Activated CD8-positive, alpha-beta memory T cell treated with anti-CD3 and anti-CD28 coated beads for 4 hours (primary cell): ENCODE measurements around the gene EMILIN3.

ENCODE experiments used
- DNase-seq, 2 donors: peaks; one replicate each; pipeline ENCODE4 v3.0.0-alpha.2; 2020; ENCODE audit warnings: low read depth in 2 of 2

The EMILIN3 gene, protein sequence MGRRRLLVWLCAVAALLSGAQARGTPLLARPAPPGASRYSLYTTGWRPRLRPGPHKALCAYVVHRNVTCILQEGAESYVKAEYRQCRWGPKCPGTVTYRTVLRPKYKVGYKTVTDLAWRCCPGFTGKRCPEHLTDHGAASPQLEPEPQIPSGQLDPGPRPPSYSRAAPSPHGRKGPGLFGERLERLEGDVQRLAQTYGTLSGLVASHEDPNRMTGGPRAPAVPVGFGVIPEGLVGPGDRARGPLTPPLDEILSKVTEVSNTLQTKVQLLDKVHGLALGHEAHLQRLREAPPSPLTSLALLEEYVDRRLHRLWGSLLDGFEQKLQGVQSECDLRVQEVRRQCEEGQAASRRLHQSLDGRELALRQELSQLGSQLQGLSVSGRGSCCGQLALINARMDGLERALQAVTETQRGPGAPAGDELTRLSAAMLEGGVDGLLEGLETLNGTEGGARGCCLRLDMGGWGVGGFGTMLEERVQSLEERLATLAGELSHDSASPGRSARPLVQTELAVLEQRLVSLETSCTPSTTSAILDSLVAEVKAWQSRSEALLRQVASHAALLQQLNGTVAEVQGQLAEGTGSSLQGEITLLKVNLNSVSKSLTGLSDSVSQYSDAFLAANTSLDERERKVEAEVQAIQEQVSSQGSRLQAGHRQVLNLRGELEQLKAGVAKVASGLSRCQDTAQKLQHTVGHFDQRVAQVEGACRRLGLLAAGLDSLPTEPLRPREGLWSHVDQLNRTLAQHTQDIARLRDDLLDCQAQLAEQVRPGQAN

DNA sequence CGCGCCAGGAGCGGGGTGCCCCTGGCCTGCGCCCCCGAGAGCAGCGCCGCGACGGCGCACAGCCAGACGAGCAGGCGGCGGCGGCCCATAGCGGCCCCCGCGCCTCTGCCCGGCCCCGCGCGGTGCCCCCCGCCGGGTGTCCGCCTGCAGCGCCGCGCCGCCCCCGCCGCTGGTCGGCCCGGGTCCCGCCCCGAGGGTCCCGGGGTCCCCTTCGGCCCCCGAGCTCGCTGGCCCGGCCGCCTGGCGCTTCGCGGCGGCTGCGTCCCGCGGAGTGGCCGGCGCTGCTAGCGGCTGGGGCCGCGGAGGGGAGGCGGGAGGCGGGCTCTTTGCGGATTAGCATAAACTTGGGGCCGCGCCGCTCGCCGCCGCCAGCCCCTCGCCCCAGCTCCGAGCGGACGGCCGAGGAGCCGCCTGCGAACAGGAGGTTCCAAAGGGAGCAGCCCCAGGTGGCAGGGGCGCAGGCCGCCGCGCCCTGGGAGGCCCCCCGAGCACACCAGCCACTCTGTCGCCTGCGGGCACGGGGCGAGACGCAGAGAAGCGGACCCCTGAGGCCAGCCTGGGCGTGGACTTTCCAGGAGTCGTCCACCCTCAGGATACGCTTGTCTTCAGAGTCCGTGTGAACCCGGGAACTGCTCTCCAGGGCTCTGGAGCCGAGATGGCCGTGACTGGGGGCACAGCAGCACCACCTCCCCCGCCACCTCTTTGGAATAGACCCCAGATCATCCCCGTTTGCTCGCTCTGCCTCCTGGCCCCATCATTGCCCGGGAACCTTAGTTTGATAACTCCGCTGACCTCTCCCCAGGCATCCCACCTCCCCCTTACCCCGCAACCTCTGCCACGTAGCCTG lies at the start of gene EMILIN3:
Gene EMILIN3, minus strand, starts transcription at position 273 of the 847 bp plus-strand sequence. Its CDS starts 184 bp downstream, at position 89.
- DNase-seq: no peak

DNA sequence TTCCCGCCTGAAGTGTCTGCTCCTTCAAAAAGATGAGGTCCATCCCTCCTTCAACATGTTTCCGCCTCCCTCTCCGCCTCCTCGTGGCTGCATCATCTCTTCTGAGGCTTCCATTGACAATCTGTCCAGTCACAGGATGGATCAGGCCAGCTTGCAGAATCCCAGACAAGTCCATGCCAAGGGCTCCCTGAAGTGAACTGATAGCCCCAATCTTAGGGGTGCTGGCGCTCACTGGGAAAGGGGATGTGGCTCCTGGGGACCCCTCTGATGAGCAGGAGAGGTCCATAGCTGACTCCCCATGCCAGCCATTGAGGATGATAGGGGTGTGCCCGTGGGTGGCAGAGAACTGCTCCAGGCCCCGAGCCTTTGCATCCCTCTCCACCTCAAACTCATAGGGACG lies 48.6 kb upstream of the EMILIN3 start:
- DNase-seq: no peak

DNA sequence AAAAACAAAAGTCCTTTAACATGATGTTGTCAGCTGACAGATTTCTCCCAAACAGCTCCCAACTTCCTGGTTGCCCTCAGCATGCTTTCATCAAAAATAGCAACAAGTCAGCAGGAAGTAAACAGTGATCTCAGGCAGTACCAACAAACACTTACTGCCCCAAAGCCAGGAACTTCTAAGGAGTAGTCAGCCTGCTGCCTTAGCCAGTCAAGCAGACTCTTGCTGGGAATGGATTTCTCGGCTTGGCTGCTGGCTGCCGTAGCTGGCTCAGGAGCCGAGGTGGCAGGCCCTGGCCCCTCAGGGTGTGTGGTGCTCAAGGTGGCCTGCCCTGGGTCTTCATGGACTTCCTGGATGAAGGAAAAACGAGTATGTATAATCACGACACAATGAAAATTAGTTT lies 46.6 kb upstream of the EMILIN3 start:
- DNase-seq: no peak

DNA sequence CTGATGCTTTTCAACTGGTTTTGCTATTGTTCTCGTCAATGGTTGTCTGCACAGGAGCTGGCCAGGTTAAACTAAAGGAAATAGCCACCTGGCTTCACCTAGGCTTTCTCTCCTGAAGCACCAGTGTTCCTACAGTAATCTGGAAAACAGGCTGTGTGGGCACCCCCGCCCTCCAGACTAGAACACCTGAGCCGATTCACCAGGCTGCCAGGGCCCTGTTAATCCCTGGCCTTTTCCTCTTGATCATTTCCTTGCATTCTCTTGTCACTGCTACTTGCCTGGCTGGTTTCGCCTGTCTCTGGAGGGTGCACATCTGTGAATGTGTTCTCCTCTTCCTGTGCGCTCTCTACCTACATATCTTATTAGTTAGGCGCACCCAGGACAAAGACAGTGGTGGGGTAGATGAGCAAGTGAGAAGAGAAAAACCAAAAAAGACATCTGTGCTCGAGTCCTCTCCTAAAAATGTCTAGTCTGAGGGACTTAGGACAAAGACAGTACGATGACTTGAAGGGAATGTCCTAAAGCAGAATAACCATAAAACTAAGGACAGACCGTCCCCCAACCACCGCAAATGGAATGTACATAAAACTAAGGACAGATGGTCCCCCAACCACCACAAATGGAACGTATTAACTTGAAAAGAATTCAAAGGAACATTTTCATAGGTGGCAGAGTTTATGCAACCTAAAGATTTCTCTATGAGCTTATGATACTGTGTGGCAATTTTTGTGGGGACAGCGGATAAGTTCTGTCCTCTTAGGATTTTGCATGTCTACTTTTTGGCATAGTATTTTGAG lies 45.9 kb upstream of the EMILIN3 start:
- no peak for DNase-seq

DNA sequence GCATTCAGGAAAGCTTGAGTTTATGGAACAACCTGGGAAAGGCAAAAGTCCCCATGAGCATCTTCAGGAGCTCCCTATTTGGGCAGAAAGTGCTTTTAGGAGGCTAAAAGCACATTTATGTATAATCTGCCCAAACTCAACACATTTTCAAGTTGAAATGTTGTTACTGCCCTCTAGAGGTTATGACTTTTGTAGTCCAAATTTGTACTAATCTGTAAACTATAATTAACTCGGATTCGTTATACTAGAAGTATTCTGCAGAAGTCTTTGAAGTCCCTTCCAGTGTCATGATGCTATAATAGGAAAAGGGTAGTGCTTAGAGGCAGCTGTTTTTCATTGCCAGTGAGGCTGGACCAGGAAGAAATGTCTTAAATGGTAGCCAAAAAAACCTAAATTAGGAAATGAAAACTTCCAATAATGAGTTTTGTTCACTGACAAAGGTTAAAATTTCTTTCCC lies 44.8 kb upstream of the EMILIN3 start:
- no peak for DNase-seq

DNA sequence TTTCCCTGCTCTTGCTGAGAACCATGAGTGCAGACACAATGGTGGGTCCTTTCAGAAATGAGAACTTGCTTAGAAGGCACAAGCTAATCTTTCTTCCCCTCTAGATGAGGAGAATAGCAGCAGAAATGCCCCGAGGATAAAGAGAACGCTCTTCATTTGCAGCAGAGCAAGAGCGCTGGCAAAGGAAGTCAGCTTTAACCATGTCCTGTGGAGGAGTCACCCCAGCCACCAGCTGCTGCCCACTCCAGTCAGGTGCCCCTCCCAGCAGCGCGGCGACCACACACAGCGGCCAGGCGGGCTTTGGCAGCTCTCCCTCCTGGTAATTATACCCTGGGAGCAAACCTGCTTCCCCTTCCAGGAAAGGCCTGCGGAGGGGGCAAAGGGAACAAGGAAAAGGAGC lies 42.4 kb upstream of the EMILIN3 start:
- no peak for DNase-seq

DNA sequence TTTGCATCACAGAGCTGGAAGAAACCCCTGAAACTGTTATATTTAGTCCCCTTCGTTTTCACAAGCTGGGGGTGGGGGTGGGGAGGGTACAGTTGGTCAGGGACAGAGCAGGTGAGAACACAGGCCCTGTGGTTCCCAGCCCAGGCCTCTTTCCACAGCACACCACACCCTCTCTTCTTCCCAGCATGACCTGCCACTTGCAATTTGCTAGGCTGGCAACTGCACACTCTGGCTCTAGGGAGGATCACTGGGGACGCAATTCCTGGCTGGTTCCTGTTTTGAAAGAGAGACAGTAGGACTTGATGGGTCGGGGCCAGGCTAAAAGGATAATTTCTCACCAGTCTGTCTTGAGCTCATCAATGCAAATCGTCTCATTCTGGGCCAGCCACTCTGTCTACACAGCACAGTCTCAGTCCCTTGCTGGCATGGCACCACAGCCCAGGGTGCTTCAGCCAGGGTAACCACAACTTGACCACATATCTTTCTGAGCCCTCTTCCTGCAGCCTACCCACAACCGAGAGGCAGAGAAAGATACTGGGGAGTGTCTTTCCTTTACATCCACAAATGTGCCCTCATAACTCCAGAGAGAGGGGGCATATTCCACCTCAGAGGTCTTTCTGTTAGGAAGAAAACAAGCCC lies 41.7 kb upstream of the EMILIN3 start:
- no peak for DNase-seq

DNA sequence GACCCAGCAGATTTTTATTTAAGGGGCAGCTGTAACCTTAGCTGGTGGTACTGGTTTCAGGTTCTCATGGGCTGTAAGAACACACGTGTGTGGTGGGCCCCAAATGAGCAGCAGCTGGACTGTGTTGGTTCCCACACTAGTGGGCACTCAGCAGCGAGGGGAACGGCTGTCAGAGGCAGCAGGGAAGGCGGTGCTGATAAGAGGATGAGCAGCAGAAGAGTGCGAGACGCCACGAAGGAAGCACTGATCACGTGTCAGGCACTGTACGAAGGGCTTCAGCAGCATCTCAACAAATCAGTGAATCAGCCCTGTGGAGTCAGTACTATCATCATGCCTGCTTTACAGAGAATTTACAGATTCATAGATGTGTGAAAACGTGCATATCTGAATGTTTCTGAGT lies 41.0 kb upstream of the EMILIN3 start:
- DNase-seq: no peak

DNA sequence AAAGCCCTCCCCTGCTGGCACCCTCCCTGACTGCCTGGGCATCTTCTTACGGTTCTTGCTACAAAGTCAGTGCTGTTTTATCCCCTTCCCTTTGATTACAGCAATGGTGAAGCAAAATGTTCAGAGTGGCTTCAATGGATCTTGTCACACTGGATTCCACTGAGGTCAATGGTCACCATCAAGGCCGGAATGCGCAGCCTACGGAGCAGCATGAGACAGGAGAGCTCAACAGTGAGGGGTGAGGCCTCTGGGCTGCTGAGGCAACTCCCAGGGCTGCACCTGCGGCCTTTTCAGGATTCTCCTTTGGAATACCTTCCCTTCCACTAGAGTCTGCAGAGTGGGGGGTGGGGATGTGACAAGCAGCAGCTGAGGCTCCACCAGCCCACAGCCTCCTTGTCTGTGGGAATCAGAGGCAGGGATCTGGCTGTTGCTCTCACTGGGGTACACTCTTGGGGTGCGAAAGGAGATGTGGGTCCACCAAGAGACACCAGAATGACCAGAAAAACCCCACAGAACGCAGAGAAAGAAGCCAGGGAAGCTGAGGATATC lies 40.4 kb upstream of the EMILIN3 start:
- no peak for DNase-seq

DNA sequence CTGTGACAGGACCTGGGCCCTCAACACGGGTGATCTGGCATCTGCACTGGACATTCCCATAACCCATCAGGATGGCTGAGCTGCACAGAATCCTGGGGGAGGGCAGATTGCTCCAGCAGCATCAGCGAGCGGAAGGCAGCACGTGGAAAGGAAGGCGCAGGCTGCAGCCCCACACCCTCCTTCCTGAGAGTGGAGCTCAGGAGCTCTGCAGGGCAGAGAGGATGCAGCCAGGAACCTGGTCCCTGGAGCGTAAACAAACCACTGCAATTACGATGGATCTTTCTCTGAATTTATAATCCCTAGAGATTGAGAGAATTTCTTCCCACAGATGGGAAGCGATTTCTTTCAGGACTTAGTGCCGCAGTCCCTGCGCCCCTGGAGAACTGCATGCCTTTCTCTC lies 39.7 kb upstream of the EMILIN3 start:
- DNase-seq: no peak

DNA sequence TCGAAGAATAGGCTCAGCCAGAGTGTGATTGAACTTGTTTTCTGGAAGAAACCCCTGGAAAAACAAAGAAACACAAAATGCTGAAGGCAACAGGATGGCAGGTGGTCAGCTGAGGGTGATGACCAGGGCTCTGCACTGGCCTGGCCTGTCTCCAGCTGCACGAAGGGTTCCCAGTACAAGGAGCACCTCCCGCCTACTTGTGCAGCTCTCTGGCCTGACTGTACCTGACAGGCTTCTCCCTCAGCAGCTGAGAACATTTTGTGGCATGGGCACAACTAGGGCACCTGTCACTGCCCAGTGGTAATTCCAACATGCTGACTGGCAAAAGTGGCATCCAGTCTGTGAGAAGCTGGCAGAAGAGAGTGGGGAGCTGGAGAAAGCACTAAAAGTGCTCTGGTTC lies 38.8 kb upstream of the EMILIN3 start:
- no peak for DNase-seq

DNA sequence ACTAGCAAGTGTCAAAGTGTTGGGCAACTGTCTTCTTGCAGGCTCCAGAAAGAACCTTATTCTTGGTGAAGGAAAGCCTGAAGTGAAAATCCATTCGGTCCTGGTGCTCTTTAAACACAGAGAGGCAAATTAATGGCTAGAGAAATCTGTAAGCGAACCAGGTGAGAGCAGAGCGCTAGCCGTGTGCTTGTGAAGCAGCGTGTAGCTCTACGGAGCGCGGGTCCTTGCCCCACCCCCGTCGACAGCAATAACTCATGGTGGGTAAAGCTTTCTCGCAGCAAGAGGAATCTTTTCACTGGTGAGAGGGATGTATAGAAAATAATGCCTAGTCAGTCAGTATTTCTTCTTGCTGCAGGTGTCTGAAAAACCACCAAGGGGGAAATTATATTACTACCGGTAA lies 37.0 kb upstream of the EMILIN3 start:
- DNase-seq: no peak

DNA sequence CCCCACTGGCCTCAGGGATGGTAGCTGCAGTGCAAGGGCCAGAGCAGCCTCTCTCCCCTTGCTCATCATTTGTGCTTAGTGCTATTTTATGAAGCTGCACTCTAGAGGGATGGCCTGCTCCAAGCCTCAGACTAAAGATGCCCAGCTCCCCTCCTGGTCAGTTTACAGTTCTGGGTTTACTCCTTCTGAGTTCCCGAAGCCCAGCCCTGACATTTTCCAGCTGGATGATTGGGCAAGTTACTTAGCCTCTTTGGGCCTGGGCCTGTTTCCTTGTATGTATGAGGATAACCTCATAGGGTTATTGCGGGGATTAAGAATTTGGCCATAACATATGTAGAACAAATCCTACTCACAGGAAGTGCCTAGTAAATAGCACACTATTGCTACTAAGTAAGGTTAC lies 31.8 kb upstream of the EMILIN3 start:
- no peak for DNase-seq

DNA sequence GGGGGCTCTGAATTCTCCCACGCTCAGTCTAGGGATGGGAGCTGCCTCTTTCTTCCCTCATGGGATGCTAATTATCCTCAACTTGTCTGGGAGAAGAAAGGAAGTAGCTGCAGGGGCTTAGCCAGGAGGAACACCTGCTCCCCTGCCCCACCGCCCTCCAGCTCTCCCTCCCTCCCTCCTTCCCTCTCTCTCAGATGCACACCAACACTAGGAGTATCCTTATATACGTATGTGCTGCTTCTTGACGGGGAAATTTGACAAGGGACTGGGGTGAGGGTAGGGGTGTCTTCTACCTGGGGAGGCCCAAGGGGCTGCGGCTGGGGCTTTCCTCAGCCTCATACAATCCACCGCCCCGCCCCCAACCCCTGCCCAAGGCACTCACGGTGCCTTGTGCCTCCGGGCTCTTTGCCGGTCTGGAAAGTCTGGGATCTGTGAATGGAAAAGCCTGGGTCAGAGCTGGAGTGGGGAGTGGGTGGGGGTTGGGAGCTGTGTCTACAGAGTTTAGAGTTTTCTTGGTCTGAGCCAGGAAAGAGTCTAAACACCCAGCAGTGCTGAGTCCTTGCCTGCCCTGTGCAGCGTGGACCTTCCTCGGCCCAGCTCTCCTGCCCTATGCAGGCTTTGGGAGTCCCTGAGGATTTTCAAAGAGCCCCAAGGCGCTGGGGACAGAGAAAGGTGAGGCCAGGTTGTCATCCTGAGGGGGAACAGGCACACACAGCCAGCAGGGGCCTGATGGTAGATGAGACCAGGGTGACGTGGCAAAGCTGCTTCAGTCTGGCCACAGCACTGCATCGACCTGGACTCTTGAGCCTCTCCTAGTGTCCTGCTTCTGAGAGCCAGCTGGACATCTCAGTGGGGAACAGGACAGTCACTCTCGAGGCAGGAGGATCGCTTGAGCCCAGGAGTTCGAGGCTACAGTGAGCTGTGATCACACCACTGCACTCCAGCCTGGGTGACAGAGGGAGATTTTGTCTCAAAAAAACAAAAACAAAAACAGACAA lies 29.3 kb upstream of the EMILIN3 start:
- no peak for DNase-seq

DNA sequence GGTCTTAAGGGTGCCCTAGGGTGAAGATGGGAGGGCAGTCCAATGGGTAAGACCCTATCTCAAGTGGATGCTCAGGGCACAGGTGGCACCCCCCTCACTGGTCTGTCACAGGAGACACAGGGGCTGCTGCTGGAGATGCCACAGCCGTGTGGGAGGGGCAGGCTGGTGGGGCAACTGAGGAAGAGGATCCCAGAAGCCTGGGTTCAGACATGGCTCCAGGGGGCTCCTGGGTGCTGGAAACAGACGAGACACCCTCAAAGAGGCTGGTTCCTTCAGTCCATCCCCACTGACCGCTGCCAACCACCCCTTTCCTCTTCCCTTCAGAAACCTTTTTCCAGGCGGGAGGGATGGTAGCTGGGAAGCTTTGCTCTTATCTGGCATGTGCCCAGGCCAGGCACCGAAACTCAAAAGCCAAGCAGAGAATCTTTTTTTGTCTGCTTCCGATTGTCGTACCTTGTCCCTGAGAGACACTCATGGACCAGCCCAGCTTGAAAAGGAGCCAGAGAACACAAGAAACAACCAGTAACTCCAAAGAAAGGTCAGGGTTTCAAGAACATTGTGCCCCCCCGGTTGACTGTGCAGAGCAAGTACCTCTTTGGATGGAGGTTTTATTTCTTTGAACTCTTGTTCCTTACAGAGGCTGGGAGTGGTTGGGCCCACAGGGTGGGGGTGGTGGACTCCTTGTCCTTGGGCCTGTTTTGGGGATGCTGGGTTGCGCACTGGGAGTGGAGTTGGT lies 28.5 kb upstream of the EMILIN3 start:
- DNase-seq: no peak

DNA sequence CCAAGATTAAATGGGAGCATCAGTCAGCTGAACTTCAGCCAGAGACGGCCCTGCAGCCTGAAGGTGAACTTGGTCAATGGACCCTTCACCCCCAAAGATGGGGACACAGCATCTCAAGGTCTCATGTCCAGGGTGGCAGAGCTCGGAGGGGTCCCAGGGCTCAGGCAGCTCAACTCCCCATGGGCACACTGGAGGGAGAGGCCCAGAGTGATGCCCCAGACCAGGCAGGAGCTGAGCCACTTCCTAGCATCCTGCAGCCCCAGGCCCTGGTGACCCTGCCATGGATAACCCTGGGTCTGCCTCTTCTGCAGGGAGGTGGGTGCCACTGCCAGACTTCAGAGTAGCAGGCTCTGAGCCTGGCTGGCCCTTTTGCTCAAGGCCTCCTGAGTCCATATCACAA lies 27.5 kb upstream of the EMILIN3 start:
- DNase-seq: no peak

DNA sequence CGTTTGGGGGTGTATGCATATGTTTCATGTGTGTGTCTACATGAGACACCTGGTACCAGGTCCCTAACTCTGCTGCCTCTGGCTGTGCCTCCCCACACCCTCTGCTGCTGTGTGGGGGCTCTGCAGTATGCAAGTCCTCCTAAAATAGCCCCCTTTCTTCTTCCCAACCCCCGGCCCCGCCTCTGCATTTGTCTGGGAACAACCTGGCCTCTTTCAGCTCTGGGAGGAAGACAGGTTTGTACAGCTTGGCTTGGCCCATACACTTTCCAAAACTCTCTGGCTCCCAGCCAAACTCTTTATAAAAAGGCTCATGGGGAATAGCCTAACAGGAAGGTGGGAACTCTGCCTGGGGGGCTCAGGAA lies 27.1 kb upstream of the EMILIN3 start:
- DNase-seq: no peak

DNA sequence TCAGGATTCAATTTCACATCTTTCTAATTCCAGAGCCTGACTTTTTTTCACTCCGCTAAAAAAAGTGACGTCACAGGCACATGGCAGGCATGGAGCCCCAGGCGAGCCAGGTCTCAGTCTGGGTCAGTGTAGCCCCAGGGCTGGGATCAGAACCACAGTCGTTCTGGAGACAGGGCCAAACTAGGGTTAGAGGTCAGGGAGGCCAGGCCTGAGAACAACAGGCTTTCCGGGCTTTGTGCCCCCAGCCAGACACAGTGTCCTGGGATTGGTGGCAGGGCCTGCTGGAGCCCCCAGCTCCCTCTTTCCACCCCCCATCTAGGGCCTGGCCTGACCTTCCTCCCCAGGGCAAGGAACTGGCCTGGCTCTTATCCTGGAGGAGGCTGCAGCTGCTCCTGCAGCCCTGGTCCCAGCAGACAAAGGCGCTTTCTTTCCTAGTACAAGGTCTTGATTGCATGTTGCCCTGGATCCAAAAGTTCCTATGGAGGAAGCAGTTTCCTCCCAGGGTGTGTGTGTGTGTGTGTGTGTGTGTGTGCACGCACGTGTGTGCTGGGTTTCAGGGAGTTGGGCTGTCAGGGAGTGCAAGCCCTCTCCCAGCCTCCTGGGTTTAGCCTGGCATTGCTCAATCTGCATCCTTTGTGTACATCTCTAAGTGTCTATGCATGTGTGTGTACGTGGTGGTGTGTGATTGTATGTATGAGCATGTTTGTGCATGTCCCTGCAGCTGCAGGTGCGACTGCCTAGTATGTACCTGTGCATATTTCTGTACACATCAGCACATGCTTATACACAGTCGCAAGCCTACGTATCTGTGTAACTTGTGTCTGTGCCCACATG lies 26.5 kb upstream of the EMILIN3 start:
- no peak for DNase-seq
